ENCODE results near the gene TREX2. TPM values are rescaled to one million over a fixed set of nuclear protein-coding genes. Genes with fewer than 3 reads are reported as not detected.
A peak's percentile ranks its signal among the peaks of the same experiment; 100 is the strongest.

TREX2 gene
- total RNA-seq, 4 donors from 2014 or later, result 0.42 to 1.6 (median 0.87) TPM

DNA sequence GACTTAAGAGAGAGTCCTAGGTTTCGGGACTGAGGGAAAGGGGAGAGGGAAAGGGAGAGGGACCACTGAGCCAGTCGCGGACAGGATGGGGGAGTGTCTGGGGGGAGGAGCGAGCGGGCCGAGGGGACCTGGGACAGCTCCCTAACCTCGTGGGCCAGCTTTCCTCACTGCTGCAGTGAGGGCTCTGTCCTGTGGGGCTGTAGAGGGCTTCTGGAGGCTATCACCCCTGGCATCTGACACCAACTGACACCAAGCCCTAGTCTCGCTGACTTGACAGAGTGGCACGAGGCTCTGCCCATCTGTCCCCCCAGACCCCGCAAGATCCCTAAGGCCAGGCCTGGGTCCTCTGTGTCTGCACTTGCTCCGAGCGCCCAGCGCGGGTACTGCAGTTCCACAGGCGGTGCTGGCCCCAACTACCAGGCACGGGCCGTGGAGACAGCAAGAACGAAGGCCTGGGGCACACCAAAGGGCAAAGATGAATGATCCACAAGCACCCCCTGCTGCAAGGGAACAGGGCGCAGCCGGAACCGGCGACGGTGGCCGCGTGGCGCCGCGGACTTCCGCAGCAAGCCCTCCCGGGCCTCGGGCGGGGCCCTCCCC, 24.1 kb upstream of the TREX2 start:
- Histone ChIP-seq H3K27me3 (no peaks in the 10 kb centered on the region), H3K36me3 (peaks cover 0 to 3% of the 10 kb centered on the region in 2 donors), H3K4me1 (peaks cover 0 to 36% (median 3%) of the 10 kb centered on the region in 3 donors), H3K9me3 (no peaks in the 10 kb centered on the region), H3K27ac (peak overlapping the region in 3 of 4 donors; percentile 76 to 83 (median 82)), H3K4me3 (peak overlapping the region; percentile 51 to 69)
- peak; percentile 16 for ATAC-seq
- TF ChIP-seq, protein P1, sequence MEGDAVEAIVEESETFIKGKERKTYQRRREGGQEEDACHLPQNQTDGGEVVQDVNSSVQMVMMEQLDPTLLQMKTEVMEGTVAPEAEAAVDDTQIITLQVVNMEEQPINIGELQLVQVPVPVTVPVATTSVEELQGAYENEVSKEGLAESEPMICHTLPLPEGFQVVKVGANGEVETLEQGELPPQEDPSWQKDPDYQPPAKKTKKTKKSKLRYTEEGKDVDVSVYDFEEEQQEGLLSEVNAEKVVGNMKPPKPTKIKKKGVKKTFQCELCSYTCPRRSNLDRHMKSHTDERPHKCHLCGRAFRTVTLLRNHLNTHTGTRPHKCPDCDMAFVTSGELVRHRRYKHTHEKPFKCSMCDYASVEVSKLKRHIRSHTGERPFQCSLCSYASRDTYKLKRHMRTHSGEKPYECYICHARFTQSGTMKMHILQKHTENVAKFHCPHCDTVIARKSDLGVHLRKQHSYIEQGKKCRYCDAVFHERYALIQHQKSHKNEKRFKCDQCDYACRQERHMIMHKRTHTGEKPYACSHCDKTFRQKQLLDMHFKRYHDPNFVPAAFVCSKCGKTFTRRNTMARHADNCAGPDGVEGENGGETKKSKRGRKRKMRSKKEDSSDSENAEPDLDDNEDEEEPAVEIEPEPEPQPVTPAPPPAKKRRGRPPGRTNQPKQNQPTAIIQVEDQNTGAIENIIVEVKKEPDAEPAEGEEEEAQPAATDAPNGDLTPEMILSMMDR (IDR thresholded peaks at IDR 0.05), result peak in 2 of 4 experiments; percentile 8 to 40
- TF ChIP-seq EP300 (IDR thresholded peaks at IDR 0.05) (no peak), POLR2A (IDR thresholded peaks at IDR 0.05) (no peak), POLR2AphosphoS5 (IDR thresholded peaks at IDR 0.05) (no peak)
- WGBS, 2 donors (ENCODE audit: low coverage in 1 of 2), result 0% methylated on average over 2 of the region's 32 CpGs; no CpG with 5 or more reads in 1 of the 2 donors

DNA sequence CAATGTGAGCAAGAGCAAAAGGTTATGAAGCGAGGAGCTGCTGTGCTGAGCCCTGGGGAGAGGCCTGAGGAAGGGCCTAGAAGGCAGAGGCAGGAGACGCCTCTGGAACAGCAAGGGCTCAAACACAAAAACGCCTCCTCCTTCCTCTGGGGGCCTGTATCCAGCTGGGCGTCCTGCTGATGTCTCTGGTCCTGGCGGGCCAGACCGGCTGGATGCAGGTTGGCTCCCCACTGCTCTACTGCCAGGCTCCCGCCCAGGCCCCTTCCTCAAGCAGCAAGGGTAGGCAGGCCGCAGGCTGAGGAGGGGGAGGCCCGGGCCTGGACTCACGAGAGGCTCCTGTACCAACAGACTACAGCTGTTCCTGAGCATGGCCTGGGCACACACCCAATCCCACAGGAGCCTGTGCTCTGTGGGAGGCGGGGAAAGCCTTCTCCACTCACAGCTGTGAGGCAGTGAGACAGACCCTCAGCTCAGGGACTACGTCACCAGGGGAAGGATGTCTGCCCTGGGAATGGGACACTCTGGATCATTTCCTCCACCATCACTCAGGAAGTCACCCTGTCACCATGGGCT, 22.2 kb upstream of the TREX2 start:
- ATAC-seq, result no peak
- Histone ChIP-seq H3K27me3 (no peaks in the 10 kb centered on the region), H3K27ac (no peak overlapping the region), H3K4me1 (peaks cover 0 to 28% (median 2%) of the 10 kb centered on the region in 3 donors), H3K9me3 (no peaks in the 10 kb centered on the region), H3K36me3 (peaks cover 0 to 13% of the 10 kb centered on the region in 2 donors), H3K4me3 (no peak overlapping the region)
- 90% methylated on average over 2 of the region's 12 CpGs; no CpG with 5 or more reads in 1 of the 2 donors for WGBS, 2 donors (ENCODE audit: low coverage in 1 of 2)
- TF ChIP-seq, protein P1 (IDR thresholded peaks at IDR 0.05), result no peak
- TF ChIP-seq POLR2A (IDR thresholded peaks at IDR 0.05) (no peak), POLR2AphosphoS5 (IDR thresholded peaks at IDR 0.05) (no peak), EP300 (IDR thresholded peaks at IDR 0.05) (no peak)

GRCh38 chrX:153465691-153466380, 20.0 kb upstream of the TREX2 start:
- H3K4me1 ChIP-seq, result peaks cover 0 to 22% (median 2%) of the 10 kb centered on the region in 3 donors
- H3K36me3 ChIP-seq, result peaks cover 0 to 32% of the 10 kb centered on the region in 2 donors
- ATAC-seq, result no peak
- TF ChIP-seq POLR2A (IDR thresholded peaks at IDR 0.05) (no peak), POLR2AphosphoS5 (IDR thresholded peaks at IDR 0.05) (no peak), EP300 (IDR thresholded peaks at IDR 0.05) (no peak)
- TF ChIP-seq, protein P1 (IDR thresholded peaks at IDR 0.05), result no peak
- H3K4me3 ChIP-seq, result no peak overlapping the region
- no peak overlapping the region for H3K27ac ChIP-seq
- WGBS, 2 donors (ENCODE audit: low coverage in 1 of 2), result 90% methylated on average over 2 of the region's 19 CpGs; no CpG with 5 or more reads in 1 of the 2 donors
- H3K27me3 ChIP-seq, result no peaks in the 10 kb centered on the region
- no peaks in the 10 kb centered on the region for H3K9me3 ChIP-seq

DNA sequence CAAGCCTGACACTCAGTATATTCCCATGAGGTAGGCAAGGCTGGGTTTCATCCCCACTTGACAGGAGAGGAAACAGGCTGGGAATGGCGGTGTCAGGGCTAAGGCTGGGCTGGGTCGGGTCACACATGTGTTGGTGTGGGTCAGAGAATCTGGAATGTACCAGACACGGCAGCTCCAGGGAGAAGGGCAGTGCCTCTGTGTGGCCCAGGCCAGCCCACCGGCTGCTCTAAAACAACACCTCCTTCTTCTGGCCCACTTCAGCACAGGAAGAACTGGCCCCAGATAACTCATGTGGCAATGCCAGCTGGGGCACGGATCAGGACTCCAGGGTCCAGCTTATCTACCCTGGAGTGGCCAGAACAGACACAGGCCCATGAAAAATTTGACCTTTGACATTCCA, 18.3 kb upstream of the TREX2 start:
- TF ChIP-seq, protein P1 (IDR thresholded peaks at IDR 0.05), result no peak
- no peak for TF ChIP-seq POLR2AphosphoS5 (IDR thresholded peaks at IDR 0.05)
- TF ChIP-seq EP300 (IDR thresholded peaks at IDR 0.05), result no peak
- TF ChIP-seq POLR2A (IDR thresholded peaks at IDR 0.05), result no peak
- no peak for ATAC-seq
- Histone ChIP-seq H3K9me3 (no peaks in the 10 kb centered on the region), H3K27me3 (no peaks in the 10 kb centered on the region), H3K4me3 (no peak overlapping the region), H3K36me3 (peaks cover 0 to 32% of the 10 kb centered on the region in 2 donors), H3K4me1 (peaks cover 0 to 13% (median 0%) of the 10 kb centered on the region in 3 donors), H3K27ac (no peak overlapping the region)
- 70% methylated on average over 2 of the region's 5 CpGs; no CpG with 5 or more reads in 1 of the 2 donors for WGBS, 2 donors (ENCODE audit: low coverage in 1 of 2)

Data from gastroesophageal sphincter (tissue), 4 donors.